ENCODE measurements around the gene DAP.
"Not testable (repeated sequence)": the region's sequence is repeated elsewhere in the genome, so short reads cannot be mapped to it uniquely, and the experiment has no call there.

DAP gene

GRCh38 chr5:10733426-10733825, 27.6 kb downstream of the DAP start:
- DNase-seq, result no peak

GRCh38 chr5:10731913-10732312, 29.1 kb downstream of the DAP start:
- no peak for DNase-seq

GRCh38 chr5:10730043-10730351, 31.0 kb downstream of the DAP start:
- no peak for DNase-seq

- no peak for DNase-seq
These were observed 31.6 kb downstream of the DAP start for GRCh38 chr5:10729320-10730042.

- DNase-seq, result no peak
These were observed 32.4 kb downstream of the DAP start for GRCh38 chr5:10728679-10729078.

GRCh38 chr5:10727861-10728260, 33.2 kb downstream of the DAP start:
- DNase-seq, result no peak

GRCh38 chr5:10726913-10727517, 34.0 kb downstream of the DAP start:
- no peak for DNase-seq

- DNase-seq, result no peak
These were observed 34.7 kb downstream of the DAP start for GRCh38 chr5:10726179-10726912.

GRCh38 chr5:10725636-10726035, 35.4 kb downstream of the DAP start:
- no peak for DNase-seq

- DNase-seq, result no peak
These were observed 36.1 kb downstream of the DAP start for GRCh38 chr5:10724781-10725507.

GRCh38 chr5:10723514-10723913, 37.5 kb downstream of the DAP start:
- no peak for DNase-seq

- DNase-seq, result not testable (repeated sequence)
These were observed 40.3 kb downstream of the DAP start for GRCh38 chr5:10720766-10721165.

- DNase-seq, result no peak
These were observed 41.1 kb downstream of the DAP start for GRCh38 chr5:10719965-10720364.

- DNase-seq, result not testable (repeated sequence)
These were observed 42.4 kb downstream of the DAP start for GRCh38 chr5:10718617-10719016.

- DNase-seq, result not testable (repeated sequence)
These were observed 44.2 kb downstream of the DAP start for GRCh38 chr5:10716825-10717224.

GRCh38 chr5:10715605-10716290, 45.3 kb downstream of the DAP start:
- DNase-seq, result no peak

GRCh38 chr5:10712574-10713366, 48.3 kb downstream of the DAP start:
- DNase-seq, result no peak

GRCh38 chr5:10711562-10711961, 49.5 kb downstream of the DAP start:
- no peak for DNase-seq

GRCh38 chr5:10710513-10711128, 50.4 kb downstream of the DAP start:
- no peak for DNase-seq

- DNase-seq, result no peak
These were observed 51.1 kb downstream of the DAP start for GRCh38 chr5:10709933-10710332.

- no peak for DNase-seq
These were observed 51.6 kb downstream of the DAP start for GRCh38 chr5:10709409-10709808.
